Measurements from ENCODE around the gene C15orf61.

GRCh38 chr15:67512140-67512539, 8.8 kb upstream of the C15orf61 start:
- TF ChIP-seq, protein P1, sequence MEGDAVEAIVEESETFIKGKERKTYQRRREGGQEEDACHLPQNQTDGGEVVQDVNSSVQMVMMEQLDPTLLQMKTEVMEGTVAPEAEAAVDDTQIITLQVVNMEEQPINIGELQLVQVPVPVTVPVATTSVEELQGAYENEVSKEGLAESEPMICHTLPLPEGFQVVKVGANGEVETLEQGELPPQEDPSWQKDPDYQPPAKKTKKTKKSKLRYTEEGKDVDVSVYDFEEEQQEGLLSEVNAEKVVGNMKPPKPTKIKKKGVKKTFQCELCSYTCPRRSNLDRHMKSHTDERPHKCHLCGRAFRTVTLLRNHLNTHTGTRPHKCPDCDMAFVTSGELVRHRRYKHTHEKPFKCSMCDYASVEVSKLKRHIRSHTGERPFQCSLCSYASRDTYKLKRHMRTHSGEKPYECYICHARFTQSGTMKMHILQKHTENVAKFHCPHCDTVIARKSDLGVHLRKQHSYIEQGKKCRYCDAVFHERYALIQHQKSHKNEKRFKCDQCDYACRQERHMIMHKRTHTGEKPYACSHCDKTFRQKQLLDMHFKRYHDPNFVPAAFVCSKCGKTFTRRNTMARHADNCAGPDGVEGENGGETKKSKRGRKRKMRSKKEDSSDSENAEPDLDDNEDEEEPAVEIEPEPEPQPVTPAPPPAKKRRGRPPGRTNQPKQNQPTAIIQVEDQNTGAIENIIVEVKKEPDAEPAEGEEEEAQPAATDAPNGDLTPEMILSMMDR (IDR thresholded peaks at IDR 0.05), result no peak
- no peak for TF ChIP-seq POLR2A (IDR thresholded peaks at IDR 0.05)

Data from tibial nerve (tissue), 3 donors.